ENCODE results near the gene TMEM115.

TMEM115 gene

DNA sequence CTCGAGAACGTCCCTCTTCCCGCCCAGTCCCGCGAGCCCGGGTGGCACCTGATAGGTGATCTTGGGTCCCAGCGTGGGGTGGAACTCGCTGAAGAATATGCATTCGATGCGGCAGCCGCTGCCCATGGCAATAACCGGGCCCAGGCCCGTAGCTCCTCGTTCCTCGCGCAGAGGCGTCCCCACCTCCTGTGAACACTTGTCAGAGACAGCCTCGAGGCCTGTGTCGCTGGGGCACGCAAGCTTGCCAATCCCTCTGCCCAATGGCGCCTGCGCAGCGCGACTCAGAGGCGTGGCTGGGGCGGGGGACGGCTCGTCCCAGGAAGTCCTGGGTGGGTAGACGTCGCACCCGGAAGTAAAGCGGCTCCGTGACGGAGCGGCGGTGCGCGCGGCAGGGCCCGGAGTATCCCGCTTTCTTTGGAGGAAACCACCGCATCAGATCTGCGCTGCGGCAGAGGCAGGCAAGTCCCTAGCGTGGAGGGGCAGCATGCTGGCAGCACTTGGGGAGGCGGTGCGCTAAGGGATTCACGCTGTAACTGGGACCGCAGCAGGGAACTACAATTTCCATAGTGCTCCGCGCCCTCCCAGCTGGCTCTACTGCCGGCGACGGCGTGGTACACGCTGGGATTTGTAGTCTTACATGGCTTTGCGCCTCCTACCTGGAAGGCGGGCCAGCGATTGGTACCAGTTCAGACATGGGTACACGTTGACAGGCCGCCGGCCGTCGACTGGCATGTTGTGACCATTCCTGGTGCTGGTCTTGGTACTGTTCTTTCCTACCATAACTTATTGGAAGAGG, 8.6 kb downstream of the TMEM115 start, which contains the start of the genes CYB561D2 and NPRL2 (continued):
- TF ChIP-seq ZNF274 (IDR thresholded peaks at IDR 0.05; ENCODE audit: low read length) (no peak), ZNF274 (tag by site-specific recombination; IDR thresholded peaks at IDR 0.05; ENCODE audit: borderline replicate concordance) (no peak), ZNF626 (tag by site-specific recombination; IDR thresholded peaks at IDR 0.05) (no peak), ZNF394 (tag by site-specific recombination; IDR thresholded peaks at IDR 0.05; ENCODE audit: borderline replicate concordance) (peak; percentile 97), ZFP3 (tag by site-specific recombination; IDR thresholded peaks at IDR 0.05; ENCODE audit: low read depth) (no peak), ZNF214 (tag by site-specific recombination; IDR thresholded peaks at IDR 0.05; ENCODE audit: borderline replicate concordance) (no peak), SP3 (tag by site-specific recombination; IDR thresholded peaks at IDR 0.05) (peak; percentile 95), ZNF174 (tag by site-specific recombination; IDR thresholded peaks at IDR 0.05) (no peak), ZNF785 (tag by site-specific recombination; IDR thresholded peaks at IDR 0.05) (no peak), ZNF433 (tag by site-specific recombination; IDR thresholded peaks at IDR 0.05; ENCODE audit: low read depth) (no peak), ZNF514 (tag by site-specific recombination; IDR thresholded peaks at IDR 0.05) (no peak), ZNF473 (tag by site-specific recombination; IDR thresholded peaks at IDR 0.05) (no peak), KLF16 (tag by site-specific recombination; IDR thresholded peaks at IDR 0.05) (no peak), ZNF211 (tag by site-specific recombination; IDR thresholded peaks at IDR 0.05; ENCODE audit: low read depth) (no peak), ZNF133 (tag by site-specific recombination; IDR thresholded peaks at IDR 0.05) (0 out of 2 replicates have a peak, but pooled peaks have one; percentile 7), ZNF624 (tag by site-specific recombination; IDR thresholded peaks at IDR 0.05) (no peak), ZNF266 (tag by site-specific recombination; IDR thresholded peaks at IDR 0.05; ENCODE audit: low read depth) (no peak), ZNF157 (tag by site-specific recombination; IDR thresholded peaks at IDR 0.05) (no peak), MEIS1 (CRISPR knock-in tag; IDR thresholded peaks at IDR 0.05; ENCODE audit: borderline replicate concordance) (no peak), ZNF404 (tag by site-specific recombination; IDR thresholded peaks at IDR 0.05) (no peak), ZNF366 (tag by site-specific recombination; conservative IDR thresholded peaks at IDR 0.05) (no peak), TRIM28 (IDR thresholded peaks at IDR 0.05; ENCODE audit: borderline replicate concordance, low read length) (peak; percentile 75; the same call in 1 of the 2 replicates), ZNF121 (tag by site-specific recombination; IDR thresholded peaks at IDR 0.05) (no peak)
- TF ChIP-seq, protein P1, sequence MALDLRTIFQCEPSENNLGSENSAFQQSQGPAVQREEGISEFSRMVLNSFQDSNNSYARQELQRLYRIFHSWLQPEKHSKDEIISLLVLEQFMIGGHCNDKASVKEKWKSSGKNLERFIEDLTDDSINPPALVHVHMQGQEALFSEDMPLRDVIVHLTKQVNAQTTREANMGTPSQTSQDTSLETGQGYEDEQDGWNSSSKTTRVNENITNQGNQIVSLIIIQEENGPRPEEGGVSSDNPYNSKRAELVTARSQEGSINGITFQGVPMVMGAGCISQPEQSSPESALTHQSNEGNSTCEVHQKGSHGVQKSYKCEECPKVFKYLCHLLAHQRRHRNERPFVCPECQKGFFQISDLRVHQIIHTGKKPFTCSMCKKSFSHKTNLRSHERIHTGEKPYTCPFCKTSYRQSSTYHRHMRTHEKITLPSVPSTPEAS (tag by site-specific recombination; IDR thresholded peaks at IDR 0.05), result no peak
- TF ChIP-seq, protein P2, sequence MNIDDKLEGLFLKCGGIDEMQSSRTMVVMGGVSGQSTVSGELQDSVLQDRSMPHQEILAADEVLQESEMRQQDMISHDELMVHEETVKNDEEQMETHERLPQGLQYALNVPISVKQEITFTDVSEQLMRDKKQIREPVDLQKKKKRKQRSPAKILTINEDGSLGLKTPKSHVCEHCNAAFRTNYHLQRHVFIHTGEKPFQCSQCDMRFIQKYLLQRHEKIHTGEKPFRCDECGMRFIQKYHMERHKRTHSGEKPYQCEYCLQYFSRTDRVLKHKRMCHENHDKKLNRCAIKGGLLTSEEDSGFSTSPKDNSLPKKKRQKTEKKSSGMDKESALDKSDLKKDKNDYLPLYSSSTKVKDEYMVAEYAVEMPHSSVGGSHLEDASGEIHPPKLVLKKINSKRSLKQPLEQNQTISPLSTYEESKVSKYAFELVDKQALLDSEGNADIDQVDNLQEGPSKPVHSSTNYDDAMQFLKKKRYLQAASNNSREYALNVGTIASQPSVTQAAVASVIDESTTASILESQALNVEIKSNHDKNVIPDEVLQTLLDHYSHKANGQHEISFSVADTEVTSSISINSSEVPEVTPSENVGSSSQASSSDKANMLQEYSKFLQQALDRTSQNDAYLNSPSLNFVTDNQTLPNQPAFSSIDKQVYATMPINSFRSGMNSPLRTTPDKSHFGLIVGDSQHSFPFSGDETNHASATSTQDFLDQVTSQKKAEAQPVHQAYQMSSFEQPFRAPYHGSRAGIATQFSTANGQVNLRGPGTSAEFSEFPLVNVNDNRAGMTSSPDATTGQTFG (tag by site-specific recombination; IDR thresholded peaks at IDR 0.05; ENCODE audit: borderline replicate concordance), result no peak
- TF ChIP-seq, protein P3, sequence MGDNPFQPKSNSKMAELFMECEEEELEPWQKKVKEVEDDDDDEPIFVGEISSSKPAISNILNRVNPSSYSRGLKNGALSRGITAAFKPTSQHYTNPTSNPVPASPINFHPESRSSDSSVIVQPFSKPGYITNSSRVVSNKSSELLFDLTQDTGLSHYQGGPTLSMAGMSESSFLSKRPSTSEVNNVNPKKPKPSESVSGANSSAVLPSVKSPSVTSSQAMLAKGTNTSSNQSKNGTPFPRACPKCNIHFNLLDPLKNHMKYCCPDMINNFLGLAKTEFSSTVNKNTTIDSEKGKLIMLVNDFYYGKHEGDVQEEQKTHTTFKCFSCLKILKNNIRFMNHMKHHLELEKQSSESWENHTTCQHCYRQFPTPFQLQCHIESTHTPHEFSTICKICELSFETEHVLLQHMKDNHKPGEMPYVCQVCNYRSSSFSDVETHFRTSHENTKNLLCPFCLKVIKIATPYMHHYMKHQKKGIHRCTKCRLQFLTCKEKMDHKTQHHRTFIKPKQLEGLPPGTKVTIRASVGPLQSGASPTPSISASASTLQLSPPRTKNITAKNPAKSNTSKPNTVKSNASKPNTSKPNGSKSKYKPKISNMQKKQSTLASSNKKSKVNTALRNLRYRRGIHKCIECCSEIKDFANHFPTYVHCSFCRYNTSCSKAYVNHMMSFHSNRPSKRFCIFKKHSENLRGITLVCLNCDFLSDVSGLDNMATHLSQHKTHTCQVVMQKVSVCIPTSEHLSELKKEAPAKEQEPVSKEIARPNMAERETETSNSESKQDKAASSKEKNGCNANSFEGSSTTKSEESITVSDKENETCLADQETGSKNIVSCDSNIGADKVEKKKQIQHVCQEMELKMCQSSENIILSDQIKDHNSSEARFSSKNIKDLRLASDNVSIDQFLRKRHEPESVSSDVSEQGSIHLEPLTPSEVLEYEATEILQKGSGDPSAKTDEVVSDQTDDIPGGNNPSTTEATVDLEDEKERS (tag by site-specific recombination; IDR thresholded peaks at IDR 0.05), result no peak
- TF ChIP-seq, protein P4, sequence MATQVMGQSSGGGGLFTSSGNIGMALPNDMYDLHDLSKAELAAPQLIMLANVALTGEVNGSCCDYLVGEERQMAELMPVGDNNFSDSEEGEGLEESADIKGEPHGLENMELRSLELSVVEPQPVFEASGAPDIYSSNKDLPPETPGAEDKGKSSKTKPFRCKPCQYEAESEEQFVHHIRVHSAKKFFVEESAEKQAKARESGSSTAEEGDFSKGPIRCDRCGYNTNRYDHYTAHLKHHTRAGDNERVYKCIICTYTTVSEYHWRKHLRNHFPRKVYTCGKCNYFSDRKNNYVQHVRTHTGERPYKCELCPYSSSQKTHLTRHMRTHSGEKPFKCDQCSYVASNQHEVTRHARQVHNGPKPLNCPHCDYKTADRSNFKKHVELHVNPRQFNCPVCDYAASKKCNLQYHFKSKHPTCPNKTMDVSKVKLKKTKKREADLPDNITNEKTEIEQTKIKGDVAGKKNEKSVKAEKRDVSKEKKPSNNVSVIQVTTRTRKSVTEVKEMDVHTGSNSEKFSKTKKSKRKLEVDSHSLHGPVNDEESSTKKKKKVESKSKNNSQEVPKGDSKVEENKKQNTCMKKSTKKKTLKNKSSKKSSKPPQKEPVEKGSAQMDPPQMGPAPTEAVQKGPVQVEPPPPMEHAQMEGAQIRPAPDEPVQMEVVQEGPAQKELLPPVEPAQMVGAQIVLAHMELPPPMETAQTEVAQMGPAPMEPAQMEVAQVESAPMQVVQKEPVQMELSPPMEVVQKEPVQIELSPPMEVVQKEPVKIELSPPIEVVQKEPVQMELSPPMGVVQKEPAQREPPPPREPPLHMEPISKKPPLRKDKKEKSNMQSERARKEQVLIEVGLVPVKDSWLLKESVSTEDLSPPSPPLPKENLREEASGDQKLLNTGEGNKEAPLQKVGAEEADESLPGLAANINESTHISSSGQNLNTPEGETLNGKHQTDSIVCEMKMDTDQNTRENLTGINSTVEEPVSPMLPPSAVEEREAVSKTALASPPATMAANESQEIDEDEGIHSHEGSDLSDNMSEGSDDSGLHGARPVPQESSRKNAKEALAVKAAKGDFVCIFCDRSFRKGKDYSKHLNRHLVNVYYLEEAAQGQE (tag by site-specific recombination; IDR thresholded peaks at IDR 0.05), result no peak
- TF ChIP-seq, protein P5, sequence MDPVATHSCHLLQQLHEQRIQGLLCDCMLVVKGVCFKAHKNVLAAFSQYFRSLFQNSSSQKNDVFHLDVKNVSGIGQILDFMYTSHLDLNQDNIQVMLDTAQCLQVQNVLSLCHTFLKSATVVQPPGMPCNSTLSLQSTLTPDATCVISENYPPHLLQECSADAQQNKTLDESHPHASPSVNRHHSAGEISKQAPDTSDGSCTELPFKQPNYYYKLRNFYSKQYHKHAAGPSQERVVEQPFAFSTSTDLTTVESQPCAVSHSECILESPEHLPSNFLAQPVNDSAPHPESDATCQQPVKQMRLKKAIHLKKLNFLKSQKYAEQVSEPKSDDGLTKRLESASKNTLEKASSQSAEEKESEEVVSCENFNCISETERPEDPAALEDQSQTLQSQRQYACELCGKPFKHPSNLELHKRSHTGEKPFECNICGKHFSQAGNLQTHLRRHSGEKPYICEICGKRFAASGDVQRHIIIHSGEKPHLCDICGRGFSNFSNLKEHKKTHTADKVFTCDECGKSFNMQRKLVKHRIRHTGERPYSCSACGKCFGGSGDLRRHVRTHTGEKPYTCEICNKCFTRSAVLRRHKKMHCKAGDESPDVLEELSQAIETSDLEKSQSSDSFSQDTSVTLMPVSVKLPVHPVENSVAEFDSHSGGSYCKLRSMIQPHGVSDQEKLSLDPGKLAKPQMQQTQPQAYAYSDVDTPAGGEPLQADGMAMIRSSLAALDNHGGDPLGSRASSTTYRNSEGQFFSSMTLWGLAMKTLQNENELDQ (tag by site-specific recombination; IDR thresholded peaks at IDR 0.05; ENCODE audit: low read depth), result no peak

Measured in HEK293 (cell line).